IMR-90 (cell line): ENCODE results near the gene KCNIP1. TPM values are rescaled to one million over a fixed set of nuclear protein-coding genes. Genes with fewer than 3 reads are reported as not detected.
"Not testable (repeated sequence)": the region's sequence is repeated elsewhere in the genome, so short reads cannot be mapped to it uniquely, and the experiment has no call there.

Experiments
- ATAC-seq: fragments of 200-7000 bp; cut with Tn5 transposase; 2 replicates; pipeline ENCODE4 v1.9.1; 2020; ENCODE audit warnings: low read depth, mild to moderate bottlenecking, moderate library complexity
- BruUV-seq: library from RNA; stranded (reverse); fragments of 400-500 nt; replicated peaks from 2 replicates; lab custom pipeline; 2021; lab: Mats Ljungman, UMichigan
- CTCF ChIA-PET: fragments of 300-600 bp; formaldehyde crosslinking; extraction: SDS; loops from one replicate; lab custom pipeline; 2021; ENCODE audit warnings: antibody characterized with exemption; lab: Yijun Ruan, JAX
- POLR2A ChIA-PET: fragments of 300-600 bp; sonication (Branson Sonifier 250); formaldehyde crosslinking; loops from one replicate; lab custom pipeline; 2022; ENCODE audit warnings: antibody characterized with exemption; ENCODE audit not compliant: unreplicated experiment; lab: Charles Lee
- DNase-seq: peaks from one replicate; pipeline ENCODE4 v3.0.0; 2013
- H2AFZ ChIP-seq: replicated peaks from 2 replicates; pipeline ENCODE3; 2013; ENCODE audit warnings: low read length, mild to moderate bottlenecking; ENCODE audit not compliant: poor library complexity
- H2AK5ac ChIP-seq: 2 replicates; pipeline ENCODE4 v1.6.1; 2013; ENCODE audit warnings: low read depth, low read length, inconsistent platforms
- H2AK9ac ChIP-seq: replicated peaks from 2 replicates; pipeline ENCODE3; 2013; ENCODE audit warnings: mild to moderate bottlenecking, low read depth, low read length, moderate library complexity; ENCODE audit not compliant: poor library complexity
- H2BK120ac ChIP-seq: 2 replicates; pipeline ENCODE4 v1.6.1; 2013; ENCODE audit warnings: low read depth, low read length, inconsistent platforms
- H2BK15ac ChIP-seq: 3 replicates; pipeline ENCODE4 v1.6.1; 2013; ENCODE audit warnings: low read depth, low read length, inconsistent platforms
- H2BK20ac ChIP-seq: 2 replicates; pipeline ENCODE4 v1.6.1; 2013; ENCODE audit warnings: low read depth, mild to moderate bottlenecking, inconsistent platforms, low read length, moderate library complexity
- H2BK5ac ChIP-seq: 2 replicates; pipeline ENCODE4 v1.6.1; 2013; ENCODE audit warnings: mild to moderate bottlenecking, low read depth, low read length, inconsistent platforms; ENCODE audit not compliant: poor library complexity, severe bottlenecking
- H3K14ac ChIP-seq: replicated peaks from 2 replicates; pipeline ENCODE4 v1.6.1; 2013; ENCODE audit warnings: low read depth, low read length, inconsistent platforms
- H3K18ac ChIP-seq: 2 replicates; pipeline ENCODE4 v1.6.1; 2013; ENCODE audit warnings: low read depth, low read length, control low read depth
- H3K23ac ChIP-seq: 2 replicates; pipeline ENCODE4 v1.6.1; 2013; ENCODE audit warnings: low read depth, low read length, inconsistent platforms
- H3K27ac ChIP-seq: 2 replicates; pipeline ENCODE4 v1.5.1; 2013; ENCODE audit warnings: mild to moderate bottlenecking, control low read depth, low read length; ENCODE audit not compliant: insufficient read depth
- H3K27me3 ChIP-seq: 2 replicates; pipeline ENCODE4 v1.6.1; 2013; ENCODE audit warnings: low read length; ENCODE audit not compliant: control insufficient read depth, insufficient read depth
- H3K36me3 ChIP-seq: 2 replicates; pipeline ENCODE4 v1.6.1; 2013; ENCODE audit warnings: low read length, mixed read lengths; ENCODE audit not compliant: control insufficient read depth, insufficient read depth
- H3K4ac ChIP-seq: 2 replicates; pipeline ENCODE4 v1.6.1; 2013; ENCODE audit warnings: low read depth, low read length, inconsistent platforms
- H3K4me1 ChIP-seq: 2 replicates; pipeline ENCODE4 v1.6.1; 2013; ENCODE audit warnings: low read length, mixed read lengths; ENCODE audit not compliant: control insufficient read depth, insufficient read depth
- H3K4me2 ChIP-seq: 2 replicates; pipeline ENCODE4 v1.6.1; 2013; ENCODE audit warnings: low read depth, mild to moderate bottlenecking, control low read depth, low read length, moderate library complexity
- H3K4me3 ChIP-seq: 2 replicates; pipeline ENCODE4 v1.5.1; 2013; ENCODE audit warnings: low read depth, mild to moderate bottlenecking, control low read depth, low read length, moderate library complexity; ENCODE audit not compliant: insufficient read depth
- H3K56ac ChIP-seq: 2 replicates; pipeline ENCODE4 v1.6.1; 2013; ENCODE audit warnings: low read length, inconsistent platforms; ENCODE audit not compliant: insufficient read depth; ENCODE audit errors: extremely low read depth
- H3K79me1 ChIP-seq, 2 experiments: 2 replicates each; pipeline ENCODE4 v1.6.1; 2013; ENCODE audit warnings: low read length in 2 of 2, inconsistent platforms in 1 of 2, low read depth in 1 of 2
- H3K9ac ChIP-seq: 2 replicates; pipeline ENCODE4 v1.6.1; 2013; ENCODE audit warnings: low read depth, low read length, control low read depth
- H3K9me1 ChIP-seq: 2 replicates; pipeline ENCODE4 v1.6.1; 2013; ENCODE audit warnings: low read length, inconsistent platforms; ENCODE audit not compliant: insufficient read depth
- H3K9me3 ChIP-seq: 2 replicates; pipeline ENCODE4 v1.6.1; 2013; ENCODE audit warnings: low read length; ENCODE audit not compliant: control insufficient read depth, insufficient read depth
- H4K20me1 ChIP-seq: 2 replicates; pipeline ENCODE4 v1.6.1; 2013; ENCODE audit warnings: low read length, inconsistent platforms; ENCODE audit not compliant: insufficient read depth
- H4K5ac ChIP-seq: 2 replicates; pipeline ENCODE4 v1.6.1; 2013; ENCODE audit warnings: mild to moderate bottlenecking, low read depth, low read length, control low read depth
- H4K8ac ChIP-seq, 2 experiments: 2 replicates each; pipeline ENCODE4 v1.6.1; 2013; ENCODE audit warnings: low read depth in 2 of 2, low read length in 2 of 2, control low read depth in 1 of 2, inconsistent platforms in 1 of 2
- H4K91ac ChIP-seq: 2 replicates; pipeline ENCODE4 v1.6.1; 2013; ENCODE audit warnings: low read depth, low read length, inconsistent platforms; ENCODE audit not compliant: insufficient read depth
- whole genome bisulfite sequencing, 2 experiments: methylation state at CpG; one replicate each; pipeline versions ENCODE4 v1.1.5 to v1.1.7; 2013; ENCODE audit warnings: missing lambda C conversion rate in 2 of 2; ENCODE audit not compliant: insufficient read length in 1 of 2; ENCODE audit errors: extremely low coverage in 2 of 2; 5-methylcytosine and 5-hydroxymethylcytosine counted together
- dilution Hi-C: fragments of 300-500 bp; cut with HindIII; formaldehyde crosslinking; loops from one replicate; pipeline ENCODE4 v1.14.3; 2018; ENCODE audit warnings: low sequenced_read_pairs; ENCODE audit not compliant: unreplicated experiment
- in situ Hi-C: fragments of 300-500 bp; cut with MboI; formaldehyde crosslinking; loops from 3 replicates; pipeline ENCODE4 v1.14.3; 2019; ENCODE audit warnings: low sequenced_read_pairs, inconsistent platforms, mixed read lengths
- intact Hi-C: fragments of 100-400 bp; cut with micrococcal nuclease; formaldehyde crosslinking; loops from 2 replicates; pipeline ENCODE4 v1.10.0; 2022
- polyA plus RNA-seq, 3 experiments: library from polyadenylated mRNA; depleted of rRNA; stranded (reverse); fragments of >200 nt; gene quantifications; 2 replicates each; pipeline ENCODE4 v1.2.3, GENCODE V29; 2012; ENCODE audit warnings: low replicate concordance in 1 of 3
- total RNA-seq: library from RNA; depleted of rRNA; stranded (reverse); fragments of >200 nt; gene quantifications from 2 replicates; pipeline ENCODE4 v1.2.3, GENCODE V29; 2012

KCNIP1 gene
- total and polyA plus RNA-seq, 2 of the 4 experiments (the other 2 are of a cell fraction): not detected

DNA sequence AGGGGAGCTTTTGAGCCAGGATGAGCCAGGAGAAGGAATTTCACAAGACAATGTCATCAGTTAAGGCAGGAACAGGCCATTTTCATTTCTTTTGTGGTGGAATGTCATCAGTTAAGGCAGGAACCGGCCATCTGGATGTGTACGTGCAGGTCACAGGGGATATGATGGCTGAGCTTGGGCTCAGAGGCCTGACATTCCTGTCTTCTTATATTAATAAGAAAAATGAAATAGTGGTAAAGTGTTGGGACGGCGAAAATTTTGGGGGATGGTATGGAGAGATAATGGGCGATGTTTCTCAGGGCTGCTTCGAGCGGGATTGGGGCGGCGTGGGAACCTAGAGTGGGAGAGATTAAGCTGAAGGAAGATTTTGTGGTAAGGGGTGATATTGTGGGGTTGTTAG, 258.5 kb downstream of the KCNIP1 start:
- peaks cover 10% of the 10 kb centered on the region for H3K27me3 ChIP-seq
- H3K23ac ChIP-seq, H4K91ac ChIP-seq, H2AK9ac ChIP-seq, POLR2A ChIA-PET, H2BK120ac ChIP-seq, H3K4me2 ChIP-seq, DNase-seq, dilution Hi-C loops, H4K20me1 ChIP-seq, H3K18ac ChIP-seq, CTCF ChIA-PET, H3K79me1 ChIP-seq, intact Hi-C loops, ATAC-seq, H3K9me3 ChIP-seq, H3K27ac ChIP-seq, H4K8ac ChIP-seq, H3K4ac ChIP-seq, H4K5ac ChIP-seq, H2BK15ac ChIP-seq, in situ Hi-C loops, H3K9me1 ChIP-seq, H3K9ac ChIP-seq, H2BK20ac ChIP-seq, H3K56ac ChIP-seq, H2AK5ac ChIP-seq, H2BK5ac ChIP-seq, H3K4me1 ChIP-seq, H3K14ac ChIP-seq, BruUV-seq, H2AFZ ChIP-seq, H3K4me3 ChIP-seq, H3K36me3 ChIP-seq: not testable (repeated sequence)
- no CpG with 5 or more reads among the region's 9 CpGs for WGBS, 2 experiments

DNA sequence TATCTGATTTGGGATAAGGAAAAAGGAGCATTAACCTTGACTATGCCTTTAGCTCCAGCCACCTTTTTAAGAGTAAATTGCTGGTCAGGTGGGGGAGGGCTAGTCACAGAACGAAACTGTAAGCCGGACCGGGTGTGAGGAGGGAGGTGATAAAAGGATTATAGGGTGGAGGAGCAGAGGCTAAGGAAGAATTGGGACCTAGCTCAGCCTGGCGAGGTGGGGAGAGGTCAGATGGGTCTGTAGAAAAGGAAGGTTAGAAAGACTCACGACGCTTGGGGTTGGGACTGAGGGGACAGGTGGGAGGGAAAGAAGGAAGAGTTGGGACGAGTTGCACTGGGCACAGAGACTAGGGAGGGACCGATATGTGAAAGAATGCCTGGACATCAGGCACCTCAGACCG, 262.0 kb downstream of the KCNIP1 start:
- ATAC-seq, dilution Hi-C loops: not testable (repeated sequence)

More for the DNA sequence above, 262.0 kb downstream of the KCNIP1 start:
- POLR2A ChIA-PET, BruUV-seq, in situ Hi-C loops, H3K23ac ChIP-seq, H2AK5ac ChIP-seq, H3K27ac ChIP-seq, H3K4me2 ChIP-seq, H3K9me3 ChIP-seq, H3K14ac ChIP-seq, H2AK9ac ChIP-seq, H3K9ac ChIP-seq, H4K8ac ChIP-seq, H3K9me1 ChIP-seq, H3K4ac ChIP-seq, H3K4me1 ChIP-seq, H4K91ac ChIP-seq, H3K56ac ChIP-seq, H3K36me3 ChIP-seq, H4K5ac ChIP-seq, H4K20me1 ChIP-seq, H3K18ac ChIP-seq, H2AFZ ChIP-seq, H3K79me1 ChIP-seq, DNase-seq, CTCF ChIA-PET, H2BK20ac ChIP-seq, H2BK15ac ChIP-seq, intact Hi-C loops, H3K4me3 ChIP-seq, H2BK5ac ChIP-seq, H2BK120ac ChIP-seq: not testable (repeated sequence)
- H3K27me3 ChIP-seq: peaks cover 14% of the 10 kb centered on the region; the same call in 1 of the 2 replicates
- 32% methylated on average over 8 of the region's 9 CpGs; no CpG with 5 or more reads in 1 of the 2 experiments for WGBS, 2 experiments
